Measurements from ENCODE around the gene TMEM234. TPM values are rescaled to one million over a fixed set of nuclear protein-coding genes. Genes with fewer than 3 reads are reported as not detected.

Gene TMEM234
- total and polyA plus RNA-seq, 2 of the 8 experiments (the other 6 are each of a cell fraction or from before 2014, with no cell fraction given): 8.7 to 8.9 TPM

DNA sequence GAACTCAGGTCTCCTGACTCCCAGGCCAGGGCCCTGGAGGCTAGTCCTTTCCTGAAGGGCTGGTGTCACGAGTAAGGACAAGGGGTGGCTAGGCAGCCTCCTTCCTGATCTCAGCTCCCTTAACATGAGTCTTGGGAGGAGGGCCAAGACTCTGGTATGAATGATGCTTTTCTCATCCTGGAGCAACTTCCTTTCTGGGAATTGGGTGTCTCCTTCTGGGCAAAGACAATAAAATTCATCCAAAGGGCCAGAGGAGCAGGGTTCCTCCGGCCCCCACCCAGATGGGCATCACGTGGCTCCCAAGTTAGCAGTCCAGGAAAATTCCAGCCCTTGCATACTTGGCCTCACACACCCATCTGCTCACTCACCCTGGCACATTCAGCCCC, 24.7 kb upstream of the TMEM234 start, which contains the start of gene FAM167B:
FAM167B (plus strand) TSS at position 335 of the 386 bp plus-strand sequence. CDS start 200 bp downstream, outside the sequence.
- DNase-seq (ENCODE audit: low read depth in 1 of 2, low spot score in 2 of 2) (no peak), FAIRE-seq (no peak)
- H3K79me2 ChIP-seq (ENCODE audit: control insufficient read depth in 1 of 2, insufficient read depth in 2 of 2, low read length in 2 of 2): no peaks in the 10 kb centered on the region
- H3K9ac ChIP-seq (replicated peaks in 1 of 4; ENCODE audit: extremely low read depth in 1 of 4, low read depth in 3 of 4, low read length in 3 of 4): no peak within 1 kb of the TSS; a peak in 1 of 7 replicates
- H3K79me1 ChIP-seq (ENCODE audit: low read depth, low read length): no peaks in the 10 kb centered on the region
- no peak within 1 kb of the TSS; the same call in 1 of the 2 replicates for H3K18ac ChIP-seq (ENCODE audit: extremely low read depth, low read length)
- H4K91ac ChIP-seq (replicated peaks; ENCODE audit: insufficient read length, low read length): no peak within 1 kb of the TSS
- no peak within 1 kb of the TSS for H4K5ac ChIP-seq (ENCODE audit: insufficient read length, low read depth, low read length)
- H3K23me2 ChIP-seq (ENCODE audit: low read depth, low read length): peaks cover 4% of the 10 kb centered on the region; the same call in 1 of the 2 replicates
- no peak within 1 kb of the TSS for H3K4me2 ChIP-seq (ENCODE audit: insufficient read depth in 1 of 2, low read depth in 2 of 2, low read length in 2 of 2)
- peak within 1 kb of the TSS; percentile 68; the same call in 1 of the 2 replicates for H2BK12ac ChIP-seq (ENCODE audit: low read depth, low read length)
- H2BK5ac ChIP-seq (ENCODE audit: low read depth, low read length): peak within 1 kb of the TSS; percentile 52; the same call in 1 of the 2 replicates
- no peaks in the 10 kb centered on the region for H3K9me3 ChIP-seq (ENCODE audit: insufficient read depth in 2 of 2, low read depth in 1 of 2, low read length in 1 of 2)
- H3K36me3 ChIP-seq (ENCODE audit: control insufficient read depth in 2 of 4, insufficient read depth in 4 of 4, low read length in 3 of 4): no peaks in the 10 kb centered on the region
- ChIA-PET POLR2A (ENCODE audit: partially characterized antibody) (interaction anchor here (1.1 to 6.6 kb wide), 4 partner anchors 22 to 105 kb away, joined by 3 to 50 read pairs (median 14); partner anchors contain the start of gene MARCKSL1), CTCF (ENCODE audit: partially characterized antibody) (interaction anchor here (1.1 to 6.1 kb wide), 9 partner anchors 10 to 70 kb away, joined by 4 to 66 read pairs (median 34); partner anchors contain the start of gene HDAC1)
- no peak within 1 kb of the TSS for H3K4ac ChIP-seq (replicated peaks; ENCODE audit: insufficient read length, low read depth, low read length)
- no peak within 1 kb of the TSS; the same call in 1 of the 2 replicates for H2BK15ac ChIP-seq (ENCODE audit: low read length)
- no peaks in the 10 kb centered on the region for H4K20me1 ChIP-seq (replicated peaks in 1 of 2; ENCODE audit: control insufficient read depth in 1 of 2, insufficient read depth in 2 of 2, low read length in 2 of 2)
- H4K8ac ChIP-seq (ENCODE audit: extremely low read depth, insufficient read depth, low read length): no peak within 1 kb of the TSS
- H3K27ac ChIP-seq (ENCODE audit: low read depth, low read length): no peak within 1 kb of the TSS
- no peaks in the 10 kb centered on the region; a peak in 1 of 7 replicates for H3K27me3 ChIP-seq (replicated peaks in 1 of 4; ENCODE audit: control insufficient read depth in 3 of 4, extremely low read depth in 1 of 4, insufficient read depth in 3 of 4, low read length in 3 of 4)
- no peak within 1 kb of the TSS for H3K4me3 ChIP-seq (ENCODE audit: extremely low read depth in 1 of 4, insufficient read depth in 2 of 4, low read depth in 3 of 4, low read length in 4 of 4)
- H3K56ac ChIP-seq (replicated peaks; ENCODE audit: insufficient read length, low read depth, low read length): no peak within 1 kb of the TSS
- no peak within 1 kb of the TSS for H3K14ac ChIP-seq (ENCODE audit: insufficient read length)
- WGBS, 2 experiments (ENCODE audit: extremely low coverage in 1 of 2, insufficient coverage in 1 of 2, insufficient read length in 1 of 2, insufficient replicate concordance in 2 of 2, low coverage in 1 of 2, low lambda C conversion rate in 2 of 2, missing lambda C conversion rate in 1 of 2): 92% methylated on average over 3 of the region's 3 CpGs; no CpG with 5 or more reads in 1 of the 2 experiments
- H3K4me1 ChIP-seq (replicated peaks in 1 of 4; ENCODE audit: control insufficient read depth in 3 of 4, insufficient read depth in 4 of 4, low read length in 3 of 4): peaks cover 7 to 13% (median 11%) of the 10 kb centered on the region in 4 experiments
- no peak within 1 kb of the TSS for H2AK5ac ChIP-seq (ENCODE audit: low read depth, low read length)
- no peak within 1 kb of the TSS for H2AFZ ChIP-seq (ENCODE audit: low read length)
- no peak within 1 kb of the TSS for H2BK120ac ChIP-seq (replicated peaks; ENCODE audit: low read depth, low read length)
- H2BK20ac ChIP-seq (ENCODE audit: low read length): 0 out of 2 replicates have a peak within 1 kb of the TSS, but pooled peaks have one; percentile 48
- no peak within 1 kb of the TSS for H3K23ac ChIP-seq (ENCODE audit: insufficient read length)
- TF ChIP-seq CHD2 (IDR thresholded peaks at IDR 0.05; ENCODE audit: low read length) (no peak), SP4 (IDR thresholded peaks at IDR 0.05; ENCODE audit: low read length) (no peak), TAF1 (IDR thresholded peaks at IDR 0.05; ENCODE audit: low read depth, low read length) (no peak), RAD21 (IDR thresholded peaks at IDR 0.05 in 1 of 2, conservative IDR thresholded peaks at IDR 0.05 in 1 of 2; ENCODE audit: low read depth in 2 of 2, low read length in 2 of 2) (no peak), SP1 (IDR thresholded peaks at IDR 0.05; ENCODE audit: low read depth, low read length) (no peak), JUN (IDR thresholded peaks at IDR 0.05; ENCODE audit: low read depth, low read length) (no peak), KDM5A (IDR thresholded peaks at IDR 0.05; ENCODE audit: low read length) (no peak), SIX5 (IDR thresholded peaks at IDR 0.05; ENCODE audit: low read depth, low read length) (no peak), EGR1 (IDR thresholded peaks at IDR 0.05; ENCODE audit: borderline replicate concordance, low read depth, low read length) (no peak)
- TF ChIP-seq, protein P1, sequence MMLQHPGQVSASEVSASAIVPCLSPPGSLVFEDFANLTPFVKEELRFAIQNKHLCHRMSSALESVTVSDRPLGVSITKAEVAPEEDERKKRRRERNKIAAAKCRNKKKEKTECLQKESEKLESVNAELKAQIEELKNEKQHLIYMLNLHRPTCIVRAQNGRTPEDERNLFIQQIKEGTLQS (IDR thresholded peaks at IDR 0.05; ENCODE audit: insufficient read depth, low read depth, low read length): no peak
- TF ChIP-seq, protein P2, sequence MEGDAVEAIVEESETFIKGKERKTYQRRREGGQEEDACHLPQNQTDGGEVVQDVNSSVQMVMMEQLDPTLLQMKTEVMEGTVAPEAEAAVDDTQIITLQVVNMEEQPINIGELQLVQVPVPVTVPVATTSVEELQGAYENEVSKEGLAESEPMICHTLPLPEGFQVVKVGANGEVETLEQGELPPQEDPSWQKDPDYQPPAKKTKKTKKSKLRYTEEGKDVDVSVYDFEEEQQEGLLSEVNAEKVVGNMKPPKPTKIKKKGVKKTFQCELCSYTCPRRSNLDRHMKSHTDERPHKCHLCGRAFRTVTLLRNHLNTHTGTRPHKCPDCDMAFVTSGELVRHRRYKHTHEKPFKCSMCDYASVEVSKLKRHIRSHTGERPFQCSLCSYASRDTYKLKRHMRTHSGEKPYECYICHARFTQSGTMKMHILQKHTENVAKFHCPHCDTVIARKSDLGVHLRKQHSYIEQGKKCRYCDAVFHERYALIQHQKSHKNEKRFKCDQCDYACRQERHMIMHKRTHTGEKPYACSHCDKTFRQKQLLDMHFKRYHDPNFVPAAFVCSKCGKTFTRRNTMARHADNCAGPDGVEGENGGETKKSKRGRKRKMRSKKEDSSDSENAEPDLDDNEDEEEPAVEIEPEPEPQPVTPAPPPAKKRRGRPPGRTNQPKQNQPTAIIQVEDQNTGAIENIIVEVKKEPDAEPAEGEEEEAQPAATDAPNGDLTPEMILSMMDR (IDR thresholded peaks at IDR 0.05; ENCODE audit: control extremely low read depth in 1 of 3, insufficient read depth in 1 of 3, low read depth in 1 of 3, low read length in 3 of 3): no peak

Measured in H1 (cell line).